Trophoblast cell (in vitro differentiated cells and primary cell): ENCODE results near the gene DERA.
A peak's percentile ranks its signal among the peaks of the same experiment; 100 is the strongest.

Experiments
- DNase-seq, 2 donors: peaks; one replicate each; pipeline ENCODE4 v3.0.0-alpha.2; 2016
- H2AFZ ChIP-seq: 2 replicates; pipeline ENCODE4 v1.6.1; 2013; ENCODE audit warnings: low read length, moderate library complexity, mild to moderate bottlenecking; ENCODE audit not compliant: insufficient read depth, poor library complexity
- H2AK5ac ChIP-seq: 2 replicates; pipeline ENCODE4 v1.6.1; 2013; ENCODE audit warnings: mild to moderate bottlenecking, low read length
- H2BK120ac ChIP-seq: 2 replicates; pipeline ENCODE4 v1.6.1; 2013; ENCODE audit warnings: low read length, mild to moderate bottlenecking, moderate library complexity; ENCODE audit not compliant: insufficient read depth, poor library complexity
- H2BK12ac ChIP-seq: 2 replicates; pipeline ENCODE4 v1.6.1; 2013; ENCODE audit warnings: mild to moderate bottlenecking, low read length, moderate library complexity
- H2BK5ac ChIP-seq: 2 replicates; pipeline ENCODE4 v1.6.1; 2013; ENCODE audit warnings: low read length, low read depth, moderate library complexity, mild to moderate bottlenecking; ENCODE audit not compliant: poor library complexity
- H3K14ac ChIP-seq: 2 replicates; pipeline ENCODE4 v1.6.1; 2013; ENCODE audit warnings: mild to moderate bottlenecking, low read length
- H3K18ac ChIP-seq: 2 replicates; pipeline ENCODE4 v1.6.1; 2013; ENCODE audit warnings: mild to moderate bottlenecking, low read length
- H3K23ac ChIP-seq: 2 replicates; pipeline ENCODE4 v1.6.1; 2013; ENCODE audit warnings: low read length
- H3K27ac ChIP-seq: 2 replicates; pipeline ENCODE4 v1.5.1; 2013; ENCODE audit warnings: low read depth, mild to moderate bottlenecking, inconsistent platforms, low read length, moderate library complexity
- H3K27me3 ChIP-seq: 2 replicates; pipeline ENCODE4 v1.6.1; 2013; ENCODE audit warnings: inconsistent platforms, mild to moderate bottlenecking, low read length, moderate library complexity; ENCODE audit not compliant: insufficient read depth
- H3K36me3 ChIP-seq, 2 experiments: 1 replicate in 1 of 2; 2 replicates in 1 of 2; pipeline ENCODE4 v1.6.1; 2013; ENCODE audit warnings: low read length in 2 of 2, mild to moderate bottlenecking in 2 of 2, moderate library complexity in 1 of 2; ENCODE audit not compliant: insufficient read depth in 2 of 2, control insufficient read depth in 1 of 2
- H3K4ac ChIP-seq: 2 replicates; pipeline ENCODE4 v1.6.1; 2013; ENCODE audit warnings: low read depth, mild to moderate bottlenecking, low read length, moderate library complexity
- H3K4me1 ChIP-seq, 2 experiments: 1 replicate in 1 of 2; 2 replicates in 1 of 2; pipeline ENCODE4 v1.6.1; 2013; ENCODE audit warnings: low read length in 2 of 2, mild to moderate bottlenecking in 2 of 2, moderate library complexity in 1 of 2; ENCODE audit not compliant: insufficient read depth in 2 of 2, control insufficient read depth in 1 of 2
- H3K4me2 ChIP-seq: 2 replicates; pipeline ENCODE4 v1.6.1; 2013; ENCODE audit warnings: inconsistent platforms, mild to moderate bottlenecking, low read length, moderate library complexity
- H3K4me3 ChIP-seq: 2 replicates; pipeline ENCODE4 v1.5.1; 2013; ENCODE audit warnings: mild to moderate bottlenecking, low read depth, low read length, inconsistent platforms
- H3K79me1 ChIP-seq: one replicate; pipeline ENCODE4 v1.6.1; 2013; ENCODE audit warnings: low read length
- H3K79me2 ChIP-seq: 2 replicates; pipeline ENCODE4 v1.6.1; 2013; ENCODE audit warnings: low read length, mild to moderate bottlenecking; ENCODE audit not compliant: control insufficient read depth, insufficient read depth, poor library complexity
- H3K9ac ChIP-seq: 2 replicates; pipeline ENCODE4 v1.6.1; 2013; ENCODE audit warnings: mild to moderate bottlenecking, low read length
- H3K9me3 ChIP-seq: 2 replicates; pipeline ENCODE4 v1.6.1; 2013; ENCODE audit warnings: low read depth, mild to moderate bottlenecking, control low read depth, inconsistent platforms, low read length; ENCODE audit not compliant: insufficient read depth
- H4K12ac ChIP-seq: 2 replicates; pipeline ENCODE4 v1.6.1; 2013; ENCODE audit warnings: low read depth, mild to moderate bottlenecking, low read length, moderate library complexity
- H4K8ac ChIP-seq: 2 replicates; pipeline ENCODE4 v1.6.1; 2013; ENCODE audit warnings: low read depth, mild to moderate bottlenecking, low read length, moderate library complexity
- H4K91ac ChIP-seq: one replicate; pipeline ENCODE4 v1.6.1; 2013; ENCODE audit warnings: low read depth, mild to moderate bottlenecking, low read length, moderate library complexity
- WGBS: extraction: QIAGEN DNeasy Blood & Tissue Kit; methylation state at CpG from one replicate; pipeline ENCODE4 v1.1.7; 2013; ENCODE audit warnings: missing lambda C conversion rate; ENCODE audit not compliant: insufficient read length, insufficient coverage; ENCODE audit errors: extremely low coverage; 5-methylcytosine and 5-hydroxymethylcytosine counted together

The DERA gene

GRCh38 chr12:15883536-15883935, 27.6 kb upstream of the DERA start:
- H2BK5ac ChIP-seq: no peak overlapping the region
- peaks cover 10% of the 10 kb centered on the region for H3K79me1 ChIP-seq
- H3K23ac ChIP-seq: no peak overlapping the region
- no peak overlapping the region for H4K8ac ChIP-seq
- peaks cover 2 to 5% of the 10 kb centered on the region in 2 experiments for H3K36me3 ChIP-seq
- no peaks in the 10 kb centered on the region for H3K4me1 ChIP-seq
- peak overlapping the region; percentile 99 for H3K4ac ChIP-seq
- no peak overlapping the region for H2AK5ac ChIP-seq
- H4K12ac ChIP-seq: no peak overlapping the region
- H3K4me3 ChIP-seq: no peak overlapping the region
- H3K79me2 ChIP-seq: peaks cover 17% of the 10 kb centered on the region
- no peak overlapping the region for H2AFZ ChIP-seq
- WGBS: no CpG with 5 or more reads among the region's 6 CpGs
- H2BK12ac ChIP-seq: no peak overlapping the region
- no peaks in the 10 kb centered on the region for H3K27me3 ChIP-seq
- no peak overlapping the region for H2BK120ac ChIP-seq
- no peak for DNase-seq
- H3K4me2 ChIP-seq: peak overlapping the region; percentile 90
- H3K18ac ChIP-seq: no peak overlapping the region
- H4K91ac ChIP-seq: no peak overlapping the region
- H3K27ac ChIP-seq: no peak overlapping the region
- peak overlapping the region; percentile 72 for H3K9ac ChIP-seq
- no peak overlapping the region for H3K14ac ChIP-seq
- no peaks in the 10 kb centered on the region for H3K9me3 ChIP-seq

GRCh38 chr12:15886372-15887042, 24.6 kb upstream of the DERA start:
- no peaks in the 10 kb centered on the region for H3K9me3 ChIP-seq
- no peak overlapping the region for H3K18ac ChIP-seq
- H3K36me3 ChIP-seq: peaks cover 4 to 5% of the 10 kb centered on the region in 2 experiments
- no peak for DNase-seq
- H4K8ac ChIP-seq: no peak overlapping the region
- H3K79me2 ChIP-seq: peaks cover 17% of the 10 kb centered on the region
- H3K4me1 ChIP-seq: no peaks in the 10 kb centered on the region
- peak overlapping the region; percentile 72 for H3K4ac ChIP-seq
- peaks cover 10% of the 10 kb centered on the region for H3K79me1 ChIP-seq
- H3K27me3 ChIP-seq: no peaks in the 10 kb centered on the region
- no peak overlapping the region for H4K91ac ChIP-seq
- no peak overlapping the region for H3K9ac ChIP-seq
- H3K23ac ChIP-seq: no peak overlapping the region
- H2BK120ac ChIP-seq: no peak overlapping the region
- H2AFZ ChIP-seq: no peak overlapping the region
- H4K12ac ChIP-seq: no peak overlapping the region
- no peak overlapping the region for H2AK5ac ChIP-seq
- H2BK12ac ChIP-seq: no peak overlapping the region
- H3K27ac ChIP-seq: no peak overlapping the region
- H3K14ac ChIP-seq: no peak overlapping the region
- no peak overlapping the region for H3K4me2 ChIP-seq
- WGBS: no CpG with 5 or more reads among the region's 7 CpGs
- H2BK5ac ChIP-seq: no peak overlapping the region
- no peak overlapping the region for H3K4me3 ChIP-seq

- no peak overlapping the region for H2AFZ ChIP-seq
- no peak overlapping the region for H3K4me3 ChIP-seq
- H3K9ac ChIP-seq: no peak overlapping the region
- H4K8ac ChIP-seq: no peak overlapping the region
- peaks cover 6% of the 10 kb centered on the region for H3K79me1 ChIP-seq
- H3K79me2 ChIP-seq: peaks cover 16% of the 10 kb centered on the region
- no peak overlapping the region for H3K4ac ChIP-seq
- no peak overlapping the region for H3K4me2 ChIP-seq
- H3K18ac ChIP-seq: no peak overlapping the region
- no peaks in the 10 kb centered on the region for H3K4me1 ChIP-seq
- no peak overlapping the region for H2BK5ac ChIP-seq
- no peak overlapping the region for H3K23ac ChIP-seq
- 100% methylated on average over 1 of the region's 5 CpGs for WGBS
- H3K27ac ChIP-seq: no peak overlapping the region
- DNase-seq: no peak
- no peak overlapping the region for H3K14ac ChIP-seq
- peaks cover 5 to 6% of the 10 kb centered on the region in 2 experiments for H3K36me3 ChIP-seq
- no peak overlapping the region for H2BK12ac ChIP-seq
- H3K27me3 ChIP-seq: no peaks in the 10 kb centered on the region
- H2BK120ac ChIP-seq: no peak overlapping the region
- no peak overlapping the region for H4K91ac ChIP-seq
- H2AK5ac ChIP-seq: no peak overlapping the region
- H4K12ac ChIP-seq: no peak overlapping the region
- no peaks in the 10 kb centered on the region for H3K9me3 ChIP-seq
Measured at GRCh38 chr12:15887043-15887817, 23.9 kb upstream of the DERA start.

- Histone ChIP-seq H3K4me1 (no peaks in the 10 kb centered on the region), H2BK120ac (no peak overlapping the region), H2BK5ac (no peak overlapping the region), H3K18ac (no peak overlapping the region), H3K79me1 (no peaks in the 10 kb centered on the region), H2AFZ (no peak overlapping the region), H3K14ac (no peak overlapping the region), H3K9me3 (no peaks in the 10 kb centered on the region), H4K12ac (no peak overlapping the region), H2AK5ac (no peak overlapping the region), H3K4ac (no peak overlapping the region), H3K79me2 (no peaks in the 10 kb centered on the region), H3K27me3 (no peaks in the 10 kb centered on the region), H4K91ac (no peak overlapping the region), H3K4me2 (no peak overlapping the region), H2BK12ac (no peak overlapping the region), H4K8ac (no peak overlapping the region), H3K23ac (no peak overlapping the region), H3K36me3 (peaks cover 10 to 14% of the 10 kb centered on the region in 2 experiments), H3K27ac (no peak overlapping the region), H3K9ac (no peak overlapping the region), H3K4me3 (no peak overlapping the region)
- no peak for DNase-seq
- no CpG with 5 or more reads among the region's 5 CpGs for WGBS
Measured at GRCh38 chr12:15892645-15893259, 18.4 kb upstream of the DERA start.
